HL-60 (cell line): ENCODE measurements around the gene WLS.

ENCODE experiments used
- DNase-seq, 2 experiments: peaks; one replicate each; pipeline ENCODE4 v3.0.0-alpha.2; 2010 to 2020; ENCODE audit warnings: low read depth in 1 of 2, low spot score in 1 of 2
- H3K27ac ChIP-seq: fragments of 250-450 bp; sonication (Bioruptor Pico); replicated peaks from 2 replicates; pipeline ENCODE4 v1.5.1; 2020; ENCODE audit warnings: mild to moderate bottlenecking, moderate library complexity
- H3K27me3 ChIP-seq: fragments of 250-450 bp; sonication (Bioruptor Pico); 2 replicates; pipeline ENCODE4 v1.5.1; 2021; ENCODE audit warnings: mild to moderate bottlenecking, moderate library complexity; ENCODE audit not compliant: insufficient read depth, poor library complexity, severe bottlenecking
- H3K4me3 ChIP-seq: replicated peaks from 2 replicates; pipeline ENCODE4 v1.5.1; 2011; ENCODE audit warnings: mild to moderate bottlenecking, control low read depth, low read length; ENCODE audit not compliant: insufficient read depth
- CTCF ChIP-seq: IDR thresholded peaks from one replicate; pipeline ENCODE4 v1.5.1; 2011; ENCODE audit warnings: low read length, control low read depth, inconsistent platforms; ENCODE audit not compliant: insufficient read depth
- GABPA ChIP-seq: IDR thresholded peaks from 2 replicates; pipeline ENCODE4 v1.6.1; 2012; ENCODE audit warnings: low read depth
- POLR2AphosphoS5 ChIP-seq: IDR thresholded peaks from 2 replicates; pipeline ENCODE4 v1.6.1; 2012; ENCODE audit warnings: low read depth
- REST ChIP-seq: IDR thresholded peaks from 2 replicates; pipeline ENCODE4 v1.6.1; 2012; ENCODE audit warnings: low read depth; ENCODE audit not compliant: insufficient replicate concordance
- SPI1 ChIP-seq: IDR thresholded peaks from 2 replicates; pipeline ENCODE4 v1.6.1; 2012; ENCODE audit warnings: low read depth, mild to moderate bottlenecking, borderline replicate concordance

WLS gene

GRCh38 chr1:68157416-68157815, 74.9 kb downstream of the WLS start:
- H3K4me3 ChIP-seq: no peak overlapping the region

GRCh38 chr1:68151690-68152089, 80.6 kb downstream of the WLS start:
- Histone ChIP-seq H3K27ac (no peak overlapping the region), H3K27me3 (peaks cover 4% of the 10 kb centered on the region), H3K4me3 (no peak overlapping the region)
- no peak for TF ChIP-seq GABPA
- TF ChIP-seq REST: no peak
- TF ChIP-seq CTCF: no peak
- TF ChIP-seq POLR2AphosphoS5: no peak
- no peak for TF ChIP-seq SPI1
- DNase-seq: no peak

More at GRCh38 chr1:68157416-68157815, 74.9 kb downstream of the WLS start:
- DNase-seq: no peak
- H3K27ac ChIP-seq: no peak overlapping the region
- no peak for TF ChIP-seq REST
- no peak for TF ChIP-seq SPI1
- no peak for TF ChIP-seq POLR2AphosphoS5
- TF ChIP-seq CTCF: no peak
- TF ChIP-seq GABPA: no peak
- peaks cover 4% of the 10 kb centered on the region for H3K27me3 ChIP-seq

- peaks cover 6% of the 10 kb centered on the region for H3K27me3 ChIP-seq
- no peak overlapping the region for H3K27ac ChIP-seq
- DNase-seq: no peak
- H3K4me3 ChIP-seq: no peak overlapping the region
- TF ChIP-seq REST (no peak), GABPA (no peak), POLR2AphosphoS5 (no peak), SPI1 (no peak), CTCF (no peak)
These were observed 82.4 kb downstream of the WLS start for GRCh38 chr1:68149907-68150306.
